Measurements from ENCODE around the gene PCDH19.

Gene PCDH19

GRCh38 chrX:100289066-100289558 lies 121.0 kb downstream of the PCDH19 start:
- DNase-seq = no peak

DNA sequence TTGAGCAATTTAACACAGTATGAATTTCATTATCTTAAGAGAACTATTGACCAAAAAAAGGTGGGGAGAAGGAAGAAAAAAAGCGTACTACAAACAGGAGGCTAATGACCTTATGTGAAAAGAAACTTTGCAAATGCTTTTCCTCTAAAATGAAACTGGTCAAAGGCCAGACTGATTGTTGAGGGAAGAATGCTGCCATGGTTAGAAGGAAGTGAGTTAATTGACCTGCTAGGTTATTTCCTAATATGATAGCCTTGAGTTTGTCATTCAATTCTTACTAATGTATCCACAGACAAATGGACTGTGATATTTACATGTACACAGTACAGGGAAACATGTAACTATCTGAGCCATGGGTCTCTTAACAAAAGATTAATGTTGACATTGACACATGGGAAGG lies 132.8 kb downstream of the PCDH19 start:
- DNase-seq = no peak

GRCh38 chrX:100274916-100275315 lies 135.2 kb downstream of the PCDH19 start:
- DNase-seq = peak; percentile 0

- DNase-seq = no peak
Measured at GRCh38 chrX:100265179-100265578, 144.9 kb downstream of the PCDH19 start.

GRCh38 chrX:100264200-100264599 lies 145.9 kb downstream of the PCDH19 start:
- DNase-seq = no peak

- DNase-seq = no peak
Measured at GRCh38 chrX:100263650-100264049, 146.4 kb downstream of the PCDH19 start.

DNA sequence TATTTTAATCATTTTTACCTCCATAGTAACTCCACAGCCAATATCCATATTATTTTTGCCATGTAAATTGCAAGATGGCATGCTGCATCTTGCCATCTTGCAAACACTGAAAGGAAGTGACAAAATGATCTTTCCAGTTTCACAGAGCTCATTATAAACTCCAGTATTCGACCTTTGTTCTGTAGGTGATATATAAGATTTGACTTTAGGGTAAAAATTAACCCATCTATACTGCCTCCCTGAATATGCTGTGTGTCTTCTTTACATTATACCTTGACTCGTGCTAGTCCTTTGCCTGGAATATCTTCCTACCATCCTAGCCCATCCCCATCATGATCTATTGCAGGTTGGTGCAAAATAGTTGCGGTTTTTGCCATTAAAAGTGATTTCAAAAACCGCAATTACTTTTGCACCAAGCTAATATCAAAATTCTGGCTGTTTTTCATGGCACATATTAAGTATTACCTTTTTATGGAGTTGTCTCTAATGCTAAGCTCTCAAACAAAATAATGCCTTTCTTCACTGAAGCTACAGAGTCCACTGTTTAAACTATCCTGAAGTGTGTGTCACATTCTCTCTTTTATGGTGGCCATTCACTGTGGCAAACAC lies 161.1 kb downstream of the PCDH19 start:
- DNase-seq = no peak

GRCh38 chrX:100247826-100248225 lies 162.2 kb downstream of the PCDH19 start:
- DNase-seq = no peak

GRCh38 chrX:100244681-100245080 lies 165.4 kb downstream of the PCDH19 start:
- DNase-seq = no peak
